Breast epithelium (tissue), 3 donors: Measurements from ENCODE around the gene LRRIQ1.

Experiments used
- POLR2A ChIP-seq: fragments of 450-650 bp; IDR thresholded peaks from one replicate; pipeline ENCODE4 v1.6.1; 2016; ENCODE audit warnings: antibody characterized with exemption, mild to moderate bottlenecking, moderate library complexity
- POLR2AphosphoS5 ChIP-seq, 3 donors: sonication (generic); formaldehyde crosslinking; IDR thresholded peaks; one replicate each; pipeline ENCODE4 v1.6.1; 2017; ENCODE audit warnings: antibody characterized with exemption in 3 of 3
- TF ChIP-seq, protein P1 (sequence below), 3 donors: fragments of 450-650 bp; IDR thresholded peaks; one replicate each; pipeline ENCODE4 v1.5.1; 2016 to 2017; ENCODE audit warnings: antibody characterized with exemption in 3 of 3, mild to moderate bottlenecking in 3 of 3, moderate library complexity in 3 of 3

DNA sequence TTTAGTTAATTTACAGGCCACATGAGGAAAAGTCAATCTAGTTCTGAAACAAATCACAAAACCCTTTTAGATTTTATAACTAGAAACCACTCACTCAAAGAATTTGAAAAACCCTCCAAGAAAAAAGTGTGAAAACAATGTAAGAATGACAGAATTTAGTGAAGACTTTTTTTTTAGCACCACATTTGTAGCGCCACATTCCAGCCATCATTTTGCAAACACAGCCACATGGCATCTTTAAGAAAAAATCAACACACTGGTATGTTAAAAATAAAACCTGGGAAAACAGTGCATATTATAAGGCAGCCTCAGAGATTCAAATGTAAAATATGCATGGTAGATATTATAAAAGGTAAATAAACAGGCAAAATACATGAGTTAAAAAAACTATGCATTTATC, 221.5 kb downstream of the LRRIQ1 start:
- TF ChIP-seq POLR2A, result no peak
- no peak for TF ChIP-seq POLR2AphosphoS5 (IDR thresholded peaks at IDR 0.05)
- TF ChIP-seq, protein P1, sequence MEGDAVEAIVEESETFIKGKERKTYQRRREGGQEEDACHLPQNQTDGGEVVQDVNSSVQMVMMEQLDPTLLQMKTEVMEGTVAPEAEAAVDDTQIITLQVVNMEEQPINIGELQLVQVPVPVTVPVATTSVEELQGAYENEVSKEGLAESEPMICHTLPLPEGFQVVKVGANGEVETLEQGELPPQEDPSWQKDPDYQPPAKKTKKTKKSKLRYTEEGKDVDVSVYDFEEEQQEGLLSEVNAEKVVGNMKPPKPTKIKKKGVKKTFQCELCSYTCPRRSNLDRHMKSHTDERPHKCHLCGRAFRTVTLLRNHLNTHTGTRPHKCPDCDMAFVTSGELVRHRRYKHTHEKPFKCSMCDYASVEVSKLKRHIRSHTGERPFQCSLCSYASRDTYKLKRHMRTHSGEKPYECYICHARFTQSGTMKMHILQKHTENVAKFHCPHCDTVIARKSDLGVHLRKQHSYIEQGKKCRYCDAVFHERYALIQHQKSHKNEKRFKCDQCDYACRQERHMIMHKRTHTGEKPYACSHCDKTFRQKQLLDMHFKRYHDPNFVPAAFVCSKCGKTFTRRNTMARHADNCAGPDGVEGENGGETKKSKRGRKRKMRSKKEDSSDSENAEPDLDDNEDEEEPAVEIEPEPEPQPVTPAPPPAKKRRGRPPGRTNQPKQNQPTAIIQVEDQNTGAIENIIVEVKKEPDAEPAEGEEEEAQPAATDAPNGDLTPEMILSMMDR (IDR thresholded peaks at IDR 0.05), result no peak
